Measurements from ENCODE around the gene GALR2. TPM values are rescaled to one million over a fixed set of nuclear protein-coding genes. Genes with fewer than 3 reads are reported as not detected.
"Not testable (repeated sequence)": the region's sequence is repeated elsewhere in the genome, so short reads cannot be mapped to it uniquely, and the experiment has no call there.

Gene GALR2
- total RNA-seq, 6 donors from 2014 or later, result 0.61 TPM; not detected in 5

DNA sequence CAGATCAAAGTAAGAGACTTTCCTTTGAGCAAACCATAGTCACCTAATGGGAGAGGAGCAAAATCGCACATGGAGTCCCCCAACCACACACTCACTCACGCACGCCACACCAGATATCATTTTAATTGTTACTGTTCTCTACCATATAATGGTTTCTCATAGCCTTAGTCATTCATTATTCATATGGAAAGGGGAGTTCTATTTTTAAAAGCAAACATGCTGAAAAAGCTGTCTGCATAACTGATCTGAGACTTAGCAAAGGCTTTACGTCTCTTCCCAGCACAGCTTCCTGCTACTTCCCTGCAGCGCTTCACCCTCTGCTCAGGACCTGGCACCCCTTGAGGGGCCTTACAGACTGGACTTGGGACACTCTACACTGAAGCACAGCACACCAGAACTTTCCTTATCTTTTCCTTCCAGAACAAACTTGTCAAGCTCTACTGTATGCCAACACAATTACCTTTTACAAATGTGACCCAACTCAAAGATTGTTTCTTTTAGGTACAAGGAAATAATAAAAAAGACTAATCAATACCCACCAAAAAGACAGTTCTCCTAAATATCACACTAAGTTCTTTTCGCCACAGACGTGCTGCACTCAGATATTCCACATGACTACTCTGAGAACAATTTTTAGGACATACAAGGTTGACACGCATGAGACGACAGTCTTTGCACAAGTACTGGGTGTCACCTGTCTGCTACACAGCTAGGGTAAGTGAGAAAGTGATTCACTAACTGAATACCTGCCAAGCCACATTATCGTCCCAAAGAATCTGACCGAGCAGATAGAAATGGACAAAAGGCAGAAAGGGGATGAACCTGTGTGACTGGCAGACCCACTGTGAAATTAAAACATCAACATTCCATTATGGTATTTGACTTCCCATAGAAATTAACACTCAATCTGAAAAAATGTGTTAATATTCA, 23.8 kb upstream of the GALR2 start:
- ATAC-seq (ENCODE audit: low FRiP score in 2 of 2) (peak in 1 of 2 donors; percentile 65), DNase-seq (peak in 1 of 2 donors; percentile 57)
- peak overlapping the region; percentile 52 to 80 (median 70) for H3K27ac ChIP-seq
- H3K36me3 ChIP-seq, result peaks cover 26 to 96% (median 61%) of the 10 kb centered on the region in 4 donors
- TF ChIP-seq EP300 (IDR thresholded peaks at IDR 0.05), result no peak
- WGBS, 2 donors, result 67 to 81% methylated on average over 11 of the region's 11 CpGs
- H3K9me3 ChIP-seq, result no peaks in the 10 kb centered on the region
- H3K4me1 ChIP-seq, result peaks cover 0 to 20% (median 7%) of the 10 kb centered on the region in 4 donors
- no peak overlapping the region for H3K4me3 ChIP-seq
- no peaks in the 10 kb centered on the region for H3K27me3 ChIP-seq

DNA sequence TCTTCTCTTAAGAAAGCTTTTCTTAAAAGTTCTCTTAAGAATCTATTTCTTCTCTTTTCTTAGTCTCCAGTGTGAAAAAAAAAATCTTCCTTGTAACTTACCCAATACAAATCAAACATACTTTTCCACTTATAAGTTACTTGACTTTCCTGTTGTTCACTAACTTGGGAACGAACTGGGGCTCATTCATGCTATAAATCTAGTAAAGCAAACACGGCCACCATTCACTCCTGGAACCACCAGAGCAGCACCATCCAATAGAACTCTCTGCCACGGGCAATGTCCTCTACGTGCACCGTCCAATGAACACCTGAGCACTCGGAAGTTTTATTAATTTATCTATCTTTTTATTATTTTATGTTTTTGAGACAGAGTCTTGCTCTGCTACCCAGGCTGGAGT, 23.0 kb upstream of the GALR2 start:
- peaks cover 0 to 20% (median 11%) of the 10 kb centered on the region in 4 donors for H3K4me1 ChIP-seq
- no peak overlapping the region for H3K4me3 ChIP-seq
- no peaks in the 10 kb centered on the region for H3K27me3 ChIP-seq
- H3K27ac ChIP-seq, result peak overlapping the region; percentile 63 to 80 (median 76)
- H3K36me3 ChIP-seq, result peaks cover 29 to 96% (median 61%) of the 10 kb centered on the region in 4 donors
- TF ChIP-seq EP300 (IDR thresholded peaks at IDR 0.05) (no peak), POLR2A (IDR thresholded peaks at IDR 0.05) (no peak), CTCF (IDR thresholded peaks at IDR 0.05) (no peak), POLR2AphosphoS5 (IDR thresholded peaks at IDR 0.05) (no peak)
- DNase-seq (no peak), ATAC-seq (ENCODE audit: low FRiP score in 2 of 2) (no peak)
- WGBS, 2 donors, result 78 to 81% methylated on average over 6 of the region's 6 CpGs
- H3K9me3 ChIP-seq, result no peaks in the 10 kb centered on the region

DNA sequence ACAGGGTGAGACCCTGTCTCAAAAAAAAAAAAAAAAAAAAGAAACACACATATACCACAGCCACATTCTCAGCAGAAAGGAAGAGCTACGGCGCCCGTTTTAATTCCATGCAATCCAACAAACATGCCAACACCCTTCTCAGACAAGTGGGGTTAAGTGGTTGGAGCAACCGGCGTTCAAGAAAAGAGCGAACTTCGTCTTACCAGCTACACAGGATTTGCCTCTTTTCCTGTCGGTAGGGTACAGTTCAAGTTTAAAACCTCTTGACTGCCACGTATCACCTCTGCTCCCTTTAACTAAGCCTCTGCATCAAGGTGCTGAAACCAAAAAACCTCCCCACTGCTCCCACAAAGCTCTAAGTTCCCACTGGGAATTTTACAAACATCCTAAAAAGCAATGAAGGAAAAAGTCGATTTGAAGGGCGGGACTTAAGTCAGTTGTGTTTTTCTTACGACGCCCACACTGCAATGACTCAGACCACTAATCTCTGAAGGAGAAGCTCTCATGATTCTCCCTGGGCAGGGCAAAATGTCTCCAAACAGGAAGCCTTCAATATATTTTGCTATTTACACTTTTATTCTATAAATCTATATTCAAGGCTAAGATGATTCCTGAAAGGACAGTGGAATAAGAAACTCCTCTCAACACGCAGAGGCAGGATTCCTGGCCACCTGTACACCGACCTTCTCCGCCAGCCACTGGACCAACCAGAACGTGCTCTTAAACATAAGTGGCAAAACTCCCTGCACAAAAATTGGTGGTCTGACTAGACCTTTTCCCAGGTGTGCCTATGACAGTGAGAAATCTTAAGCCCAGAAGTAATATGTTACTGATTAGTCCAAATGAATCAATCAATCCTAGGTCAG, 21.1 kb upstream of the GALR2 start:
- ATAC-seq (ENCODE audit: low FRiP score in 2 of 2) (peak; percentile 65 to 69), DNase-seq (peak in 1 of 2 donors; percentile 71)
- no peak overlapping the region for H3K4me3 ChIP-seq
- 66 to 68% methylated on average over 17 of the region's 17 CpGs for WGBS, 2 donors
- H3K27me3 ChIP-seq, result no peaks in the 10 kb centered on the region
- TF ChIP-seq POLR2A (IDR thresholded peaks at IDR 0.05) (no peak), CTCF (IDR thresholded peaks at IDR 0.05) (no peak), POLR2AphosphoS5 (IDR thresholded peaks at IDR 0.05) (peak; percentile 25 to 45), EP300 (IDR thresholded peaks at IDR 0.05) (peak in 1 of 4 donors; percentile 20)
- H3K27ac ChIP-seq, result peak overlapping the region; percentile 74 to 81 (median 78)
- H3K9me3 ChIP-seq, result no peaks in the 10 kb centered on the region
- H3K4me1 ChIP-seq, result peaks cover 0 to 20% (median 11%) of the 10 kb centered on the region in 4 donors
- peaks cover 33 to 96% (median 61%) of the 10 kb centered on the region in 4 donors for H3K36me3 ChIP-seq

DNA sequence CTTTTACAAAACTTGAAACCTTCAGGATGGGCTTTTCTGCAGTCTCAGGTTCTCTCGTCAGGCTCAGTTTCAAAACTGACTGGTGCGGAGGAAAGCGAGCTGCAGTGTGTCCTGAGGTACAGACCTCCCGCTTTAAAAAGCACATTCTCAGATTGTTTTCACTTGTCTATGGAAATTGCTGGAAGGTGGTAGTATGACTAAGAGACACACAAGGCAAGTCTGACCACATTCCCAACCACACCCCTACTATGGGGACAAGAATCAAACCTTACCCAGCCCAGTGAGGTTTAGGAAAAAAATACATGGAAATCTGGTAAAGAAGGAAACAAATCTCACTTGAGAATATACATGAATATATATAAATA, 20.5 kb upstream of the GALR2 start:
- Histone ChIP-seq H3K27ac (peak overlapping the region; percentile 74 to 81 (median 78)), H3K27me3 (no peaks in the 10 kb centered on the region), H3K36me3 (peaks cover 36 to 96% (median 62%) of the 10 kb centered on the region in 4 donors), H3K9me3 (no peaks in the 10 kb centered on the region), H3K4me1 (peaks cover 0 to 20% (median 11%) of the 10 kb centered on the region in 4 donors), H3K4me3 (no peak overlapping the region)
- ATAC-seq (ENCODE audit: low FRiP score in 2 of 2) (peak; percentile 64 to 70), DNase-seq (peak in 1 of 2 donors; percentile 53)
- TF ChIP-seq POLR2A (IDR thresholded peaks at IDR 0.05) (no peak), POLR2AphosphoS5 (IDR thresholded peaks at IDR 0.05) (peak; percentile 16 to 19), CTCF (IDR thresholded peaks at IDR 0.05) (no peak), EP300 (IDR thresholded peaks at IDR 0.05) (peak in 2 of 4 donors; percentile 17 to 78)
- 63 to 87% methylated on average over 4 of the region's 4 CpGs for WGBS, 2 donors

- H3K4me3 ChIP-seq, result no peak overlapping the region
- H3K9me3 ChIP-seq, result no peaks in the 10 kb centered on the region
- DNase-seq, result no peak
- H3K36me3 ChIP-seq, result peaks cover 54 to 96% (median 73%) of the 10 kb centered on the region in 4 donors
- no peak overlapping the region for H3K27ac ChIP-seq
- WGBS, 2 donors, result 72 to 75% methylated on average over 3 of the region's 3 CpGs
- H3K27me3 ChIP-seq, result no peaks in the 10 kb centered on the region
- no peak for ATAC-seq (ENCODE audit: low FRiP score in 2 of 2)
- TF ChIP-seq CTCF (IDR thresholded peaks at IDR 0.05) (peak in 2 of 6 experiments; percentile 36 to 37), POLR2A (IDR thresholded peaks at IDR 0.05) (no peak)
- H3K4me1 ChIP-seq, result peaks cover 0 to 16% (median 6%) of the 10 kb centered on the region in 4 donors
Observed at GRCh38 chr17:76056882-76057281, 17.7 kb upstream of the GALR2 start.

DNA sequence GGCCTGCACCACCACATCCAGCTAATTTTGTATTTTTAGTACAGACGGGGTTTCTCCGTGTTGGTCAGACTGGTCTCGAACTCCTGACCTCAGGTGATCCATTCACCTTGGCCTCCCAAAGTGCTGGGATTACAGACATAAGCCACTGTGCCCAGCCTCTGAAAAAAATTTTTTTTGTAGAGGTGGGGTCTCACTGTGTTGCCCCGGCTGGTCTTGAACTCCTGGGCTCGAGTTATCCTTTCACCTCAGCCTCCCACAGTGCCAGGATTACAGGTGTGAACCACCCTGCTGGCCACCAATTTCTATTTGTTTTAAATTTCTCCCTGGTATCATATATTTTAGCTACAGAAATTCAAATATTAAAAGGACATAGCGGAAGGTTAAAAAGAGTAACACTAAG, 16.3 kb upstream of the GALR2 start:
- H3K27me3 ChIP-seq; H3K4me3 ChIP-seq; DNase-seq; H3K27ac ChIP-seq; H3K9me3 ChIP-seq; ATAC-seq (ENCODE audit: low FRiP score in 2 of 2): not testable (repeated sequence)
- Histone ChIP-seq H3K4me1 (peaks cover 0 to 12% (median 4%) of the 10 kb centered on the region in 4 donors), H3K36me3 (peaks cover 60 to 98% (median 74%) of the 10 kb centered on the region in 4 donors)
- WGBS, 2 donors, result 92 to 94% methylated on average over 6 of the region's 6 CpGs
